GM12892 (cell line): ENCODE data around the gene NKAIN2.

ENCODE experiments used
- POLR2A ChIP-seq: IDR thresholded peaks from 2 replicates; pipeline ENCODE4 v1.6.1; 2011; ENCODE audit warnings: low read depth, low read length, control low read depth
- POLR2AphosphoS5 ChIP-seq: IDR thresholded peaks from 2 replicates; pipeline ENCODE4 v1.6.1; 2011; ENCODE audit warnings: low read depth, low read length, control low read depth
- TAF1 ChIP-seq: IDR thresholded peaks from 2 replicates; pipeline ENCODE4 v1.6.1; 2011; ENCODE audit warnings: low read depth, mild to moderate bottlenecking, control low read depth, low read length, borderline replicate concordance

DNA sequence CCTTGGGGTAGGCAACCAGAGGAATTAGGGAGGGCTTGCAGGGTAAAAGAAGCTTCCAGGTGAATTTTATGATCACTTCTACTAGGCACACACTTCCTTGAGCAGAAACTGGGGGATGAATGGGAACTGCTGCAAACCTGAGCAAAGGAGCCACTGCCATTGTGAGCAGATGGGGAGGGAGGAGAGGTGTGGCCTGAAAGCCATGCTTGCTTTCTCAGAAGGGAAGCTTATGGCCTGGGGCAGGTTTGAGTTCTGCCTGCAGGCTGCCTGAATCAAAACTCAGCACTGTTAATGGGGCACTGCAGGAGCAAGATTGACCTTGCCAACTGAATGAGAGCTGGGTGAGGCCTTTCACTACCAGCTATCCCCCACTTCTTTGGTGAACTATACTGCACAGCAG is 328.1 kb downstream of the NKAIN2 start:
- no peak for TF ChIP-seq POLR2AphosphoS5
- no peak for TF ChIP-seq POLR2A
- TF ChIP-seq TAF1, result no peak
